ENCODE measurements around the gene CSNK1G2. TPM values are rescaled to one million over a fixed set of nuclear protein-coding genes. Genes with fewer than 3 reads are reported as not detected.

CSNK1G2 gene
- total and polyA plus RNA-seq, 2 of the 13 experiments (the other 11 are each of a cell fraction or from before 2014, with no cell fraction given) = 53.8 to 72.5 TPM

GRCh38 chr19:1905110-1905862, 35.7 kb upstream of the CSNK1G2 start, which contains the start of the genes ADAT3 and SCAMP4 (continued):
- no peak for TF ChIP-seq NFAT5 (CRISPR knock-in tag; IDR thresholded peaks at IDR 0.05)
- TF ChIP-seq ZNF318 (CRISPR knock-in tag; IDR thresholded peaks at IDR 0.05) = no peak
- peak; percentile 60 for TF ChIP-seq PHF20 (CRISPR knock-in tag; IDR thresholded peaks at IDR 0.05)
- no peak for TF ChIP-seq HNRNPH1 (optimal IDR thresholded peaks at IDR 0.05; ENCODE audit: low read depth, low read length)
- no peak for TF ChIP-seq ZBTB4 (CRISPR knock-in tag; IDR thresholded peaks at IDR 0.05; ENCODE audit: borderline replicate concordance)
- TF ChIP-seq ZNF138 (CRISPR knock-in tag; IDR thresholded peaks at IDR 0.05; ENCODE audit: low read depth) = no peak
- TF ChIP-seq PAX8 (CRISPR knock-in tag; IDR thresholded peaks at IDR 0.05; ENCODE audit: borderline replicate concordance) = no peak
